Uterus (tissue), 4 donors: ENCODE data around the gene OR52N4. TPM values are rescaled to one million over a fixed set of nuclear protein-coding genes. Genes with fewer than 3 reads are reported as not detected.

Experiments used
- DNase-seq, 2 donors: peaks; one replicate each; pipeline ENCODE4 v3.0.0-alpha.2; 2019 to 2020
- H3K27ac ChIP-seq, 2 donors: fragments of 200-600 bp; sonication (generic); 1 replicate in 1 of 2; 2 replicates in 1 of 2; pipeline ENCODE4 v1.5.1; 2016 to 2018
- H3K27me3 ChIP-seq, 2 donors: fragments of 200-600 bp; sonication (generic); one replicate each; pipeline ENCODE4 v1.5.1; 2018 to 2019; ENCODE audit warnings: control low read depth in 1 of 2
- H3K36me3 ChIP-seq, 2 donors: fragments of 200-600 bp; sonication (generic); one replicate each; pipeline ENCODE4 v1.5.1; 2019; ENCODE audit warnings: control low read depth in 1 of 2
- H3K4me1 ChIP-seq, 2 donors: fragments of 200-600 bp; sonication (generic); one replicate each; pipeline ENCODE4 v1.5.1; 2018 to 2019; ENCODE audit warnings: control low read depth in 1 of 2
- H3K4me3 ChIP-seq, 2 donors: fragments of 200-600 bp; sonication (generic); 1 replicate in 1 of 2; 2 replicates in 1 of 2; pipeline ENCODE4 v1.5.1; 2018 to 2019; ENCODE audit warnings: mild to moderate bottlenecking in 1 of 2
- H3K9me3 ChIP-seq, 2 donors: fragments of 200-600 bp; sonication (generic); one replicate each; pipeline ENCODE4 v1.5.1; 2019; ENCODE audit warnings: control low read depth in 1 of 2
- POLR2A ChIP-seq, 2 donors: fragments of 450-650 bp; IDR thresholded peaks; one replicate each; pipeline ENCODE4 v1.6.1; 2016; ENCODE audit warnings: antibody characterized with exemption in 2 of 2, mild to moderate bottlenecking in 1 of 2, moderate library complexity in 1 of 2
- intact Hi-C: fragments of 100-400 bp; cut with DNase I; formaldehyde crosslinking; loops from one replicate; pipeline ENCODE4 v1.15.1; 2023; ENCODE audit warnings: low total_unique reads
- total RNA-seq, 4 donors: library from RNA; depleted of rRNA in 3 of 4; stranded (reverse); fragments of >200 nt in 3 of 4; gene quantifications; one replicate each; pipeline versions ENCODE4 v1.1.0 to v1.2.4, GENCODE V29; 2014 to 2023
- TF ChIP-seq, protein P1 (sequence below), 4 experiments: fragments of 200-600 bp in 2 of 4; fragments of 450-650 bp in 2 of 4; sonication (generic) in 2 of 4; IDR thresholded peaks; one replicate each; pipeline ENCODE4 v1.5.1; 2016 to 2019; ENCODE audit warnings: antibody characterized with exemption in 4 of 4, mild to moderate bottlenecking in 2 of 4, moderate library complexity in 1 of 4
- donor health status: DM: yes; HTN: yes; CAD: no.

Gene OR52N4
- total RNA-seq, 4 donors from 2014 or later = 1.9 TPM; not detected in 3

DNA sequence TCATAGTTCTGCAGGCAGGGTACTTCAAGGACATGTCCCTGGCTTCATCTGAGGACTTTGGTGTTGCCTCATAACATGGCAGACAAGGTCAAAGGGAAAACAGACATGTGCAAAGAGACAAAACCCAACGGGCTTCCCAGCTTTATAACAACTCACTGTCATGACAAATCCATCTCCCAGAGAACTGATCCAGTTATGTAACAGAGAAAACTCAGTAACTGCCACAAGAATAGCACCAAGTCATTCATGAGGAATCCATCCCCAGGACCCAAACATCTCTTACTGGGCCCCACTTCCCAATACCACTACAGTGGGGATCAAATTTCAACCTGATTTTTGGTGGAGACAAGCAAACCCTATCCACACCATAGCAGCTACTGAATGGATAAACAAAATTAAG lies 13.0 kb downstream of the OR52N4 start:
- Histone ChIP-seq H3K4me3 (no peak overlapping the region), H3K9me3 (no peaks in the 10 kb centered on the region), H3K27me3 (no peaks in the 10 kb centered on the region), H3K4me1 (no peaks in the 10 kb centered on the region), H3K27ac (no peak overlapping the region), H3K36me3 (no peaks in the 10 kb centered on the region)
- no peak for DNase-seq
- TF ChIP-seq, protein P1, sequence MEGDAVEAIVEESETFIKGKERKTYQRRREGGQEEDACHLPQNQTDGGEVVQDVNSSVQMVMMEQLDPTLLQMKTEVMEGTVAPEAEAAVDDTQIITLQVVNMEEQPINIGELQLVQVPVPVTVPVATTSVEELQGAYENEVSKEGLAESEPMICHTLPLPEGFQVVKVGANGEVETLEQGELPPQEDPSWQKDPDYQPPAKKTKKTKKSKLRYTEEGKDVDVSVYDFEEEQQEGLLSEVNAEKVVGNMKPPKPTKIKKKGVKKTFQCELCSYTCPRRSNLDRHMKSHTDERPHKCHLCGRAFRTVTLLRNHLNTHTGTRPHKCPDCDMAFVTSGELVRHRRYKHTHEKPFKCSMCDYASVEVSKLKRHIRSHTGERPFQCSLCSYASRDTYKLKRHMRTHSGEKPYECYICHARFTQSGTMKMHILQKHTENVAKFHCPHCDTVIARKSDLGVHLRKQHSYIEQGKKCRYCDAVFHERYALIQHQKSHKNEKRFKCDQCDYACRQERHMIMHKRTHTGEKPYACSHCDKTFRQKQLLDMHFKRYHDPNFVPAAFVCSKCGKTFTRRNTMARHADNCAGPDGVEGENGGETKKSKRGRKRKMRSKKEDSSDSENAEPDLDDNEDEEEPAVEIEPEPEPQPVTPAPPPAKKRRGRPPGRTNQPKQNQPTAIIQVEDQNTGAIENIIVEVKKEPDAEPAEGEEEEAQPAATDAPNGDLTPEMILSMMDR (IDR thresholded peaks at IDR 0.05) = no peak
- no peak for TF ChIP-seq POLR2A (IDR thresholded peaks at IDR 0.05)
- intact Hi-C loops = no loop called here

DNA sequence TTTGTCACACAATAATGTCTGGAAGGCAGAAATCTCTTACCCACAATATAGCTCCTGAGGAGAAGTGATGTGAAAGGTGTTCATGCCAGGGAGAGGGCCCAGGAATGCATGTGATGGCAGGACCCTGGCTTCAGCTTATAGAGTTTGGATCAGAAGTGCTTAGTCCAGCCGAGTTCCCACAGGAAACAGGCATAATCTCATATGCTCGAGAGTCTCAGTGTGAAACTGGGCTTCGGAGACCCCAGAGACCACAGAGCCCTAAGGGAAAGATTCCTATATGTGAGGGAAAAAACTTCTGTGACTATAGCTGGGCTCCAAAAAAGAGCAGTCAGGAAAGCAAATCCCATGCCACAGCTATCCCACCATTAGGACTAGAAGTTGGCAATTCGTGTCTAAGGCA lies 29.2 kb downstream of the OR52N4 start, which contains the start of gene OR52N5:
TSS of gene OR52N5 (minus strand) at position 101 of the 400 bp plus-strand sequence. CDS start 4,721 bp downstream, outside the sequence.
- no peak within 1 kb of the TSS for H3K27ac ChIP-seq
- no peaks in the 10 kb centered on the region for H3K9me3 ChIP-seq
- no peaks in the 10 kb centered on the region for H3K4me1 ChIP-seq
- intact Hi-C loops = no loop called here
- TF ChIP-seq, protein P1 (IDR thresholded peaks at IDR 0.05) = no peak
- no peak for TF ChIP-seq POLR2A (IDR thresholded peaks at IDR 0.05)
- H3K36me3 ChIP-seq = no peaks in the 10 kb centered on the region
- no peaks in the 10 kb centered on the region for H3K27me3 ChIP-seq
- H3K4me3 ChIP-seq = no peak within 1 kb of the TSS
- DNase-seq = no peak

DNA sequence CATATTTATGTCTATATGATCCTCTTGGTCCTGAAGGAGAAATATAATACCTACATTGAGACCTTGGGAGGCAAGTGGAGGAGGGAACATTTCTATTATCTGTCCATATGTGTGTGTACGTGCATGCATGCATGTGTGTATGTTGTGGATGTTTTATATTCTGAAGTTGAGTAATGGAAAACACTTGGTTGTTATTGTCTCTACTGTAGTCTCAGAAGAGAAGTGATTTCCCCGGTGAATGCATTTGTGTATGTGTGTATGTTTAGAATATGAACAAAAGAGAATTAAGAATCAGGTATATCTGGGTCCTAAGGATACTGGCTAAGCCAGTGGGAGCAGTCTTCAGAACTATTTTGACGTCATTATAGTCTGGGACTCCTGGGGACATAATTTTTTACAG lies 37.1 kb downstream of the OR52N4 start, which contains the start of gene OR52N1:
TSS of gene OR52N1 (minus strand) at position 101 of the 400 bp plus-strand sequence. CDS start 2,449 bp downstream, outside the sequence.
- H3K27ac ChIP-seq = no peak within 1 kb of the TSS
- DNase-seq = no peak
- no peak for TF ChIP-seq POLR2A (IDR thresholded peaks at IDR 0.05)
- TF ChIP-seq, protein P1 (IDR thresholded peaks at IDR 0.05) = no peak
- H3K4me3 ChIP-seq = no peak within 1 kb of the TSS
- intact Hi-C loops = no loop called here
- H3K9me3 ChIP-seq = no peaks in the 10 kb centered on the region
- H3K36me3 ChIP-seq = no peaks in the 10 kb centered on the region
- H3K4me1 ChIP-seq = no peaks in the 10 kb centered on the region
- H3K27me3 ChIP-seq = no peaks in the 10 kb centered on the region

DNA sequence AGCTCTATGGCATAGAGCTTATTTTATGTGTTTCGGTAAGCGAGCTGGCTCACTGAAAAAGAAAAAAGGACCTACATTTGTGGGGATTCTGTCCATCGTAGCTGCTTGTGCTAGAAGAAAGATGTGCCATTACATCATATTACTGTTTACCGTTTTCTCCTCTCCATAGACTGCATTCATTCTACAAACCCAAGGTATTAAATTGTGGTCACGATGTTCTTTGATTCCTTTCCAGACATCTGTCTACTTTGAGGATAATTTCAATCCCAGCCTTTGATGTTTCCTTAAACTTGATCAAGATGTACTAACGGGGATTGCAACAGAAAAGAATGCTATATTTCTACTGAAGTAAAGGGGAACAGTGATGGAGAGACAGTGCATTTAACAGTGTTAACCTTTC lies 42.5 kb downstream of the OR52N4 start:
- H3K9me3 ChIP-seq = no peaks in the 10 kb centered on the region
- no peaks in the 10 kb centered on the region for H3K27me3 ChIP-seq
- TF ChIP-seq, protein P1 (IDR thresholded peaks at IDR 0.05) = no peak
- no peak for TF ChIP-seq POLR2A (IDR thresholded peaks at IDR 0.05)
- no peak for DNase-seq
- no peak overlapping the region for H3K27ac ChIP-seq
- H3K36me3 ChIP-seq = no peaks in the 10 kb centered on the region
- no peak overlapping the region for H3K4me3 ChIP-seq
- no peaks in the 10 kb centered on the region for H3K4me1 ChIP-seq
- intact Hi-C loops = no loop called here

DNA sequence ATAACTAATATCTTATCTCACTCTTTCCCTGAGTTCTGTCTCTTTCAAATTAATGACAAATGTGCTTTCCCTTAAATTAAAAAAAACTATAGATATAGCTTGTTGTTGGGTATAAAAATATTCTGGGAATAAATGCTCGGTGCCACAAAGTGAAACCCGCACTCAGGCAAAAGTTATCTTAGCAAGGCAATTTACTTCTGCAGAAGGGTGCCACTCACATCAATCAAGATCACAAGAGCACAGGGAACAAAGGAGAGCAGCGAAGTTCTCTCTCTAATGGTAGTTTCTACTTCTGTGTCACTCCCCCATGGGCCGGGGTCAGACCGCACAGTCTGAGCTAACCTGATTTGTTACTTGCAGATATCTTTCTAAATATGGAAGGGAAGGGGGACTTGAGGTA lies 49.9 kb downstream of the OR52N4 start:
- Histone ChIP-seq H3K36me3 (no peaks in the 10 kb centered on the region), H3K27ac (no peak overlapping the region), H3K27me3 (no peaks in the 10 kb centered on the region), H3K4me1 (no peaks in the 10 kb centered on the region), H3K9me3 (no peaks in the 10 kb centered on the region), H3K4me3 (no peak overlapping the region)
- intact Hi-C loops = no loop called here
- no peak for DNase-seq
- TF ChIP-seq POLR2A (IDR thresholded peaks at IDR 0.05) = no peak
- TF ChIP-seq, protein P1 (IDR thresholded peaks at IDR 0.05) = no peak

Other genes with a start within 250 kb of the OR52N4 start
- 1 to 10 TPM in 3 of 4 donors, under 1 TPM in 1; 0.29 to 2.2 (median 1.4) TPM for gene UBQLN3, start 244.3 kb upstream of the OR52N4 start, total RNA-seq
- gene UBQLNL, start 237.5 kb upstream of the OR52N4 start, total RNA-seq = 10 to 100 TPM in 1 of 4 donors, 1 to 10 TPM in 3; 1.0 to 10.8 (median 4.7) TPM
- gene OR52H1, start 205.7 kb upstream of the OR52N4 start, total RNA-seq = 10 to 100 TPM in 1 of 4 donors, 1 to 10 TPM in 2, not detected in 1; 2.1 to 13.8 (median 2.1) TPM
- not detected for gene OR52B6, start 173.4 kb upstream of the OR52N4 start, total RNA-seq
- 10 to 100 TPM in 1 of 4 donors, 1 to 10 TPM in 3; 4.3 to 11.5 (median 7.2) TPM for gene TRIM6, start 157.6 kb upstream of the OR52N4 start, total RNA-seq
- 10 to 100 TPM in 1 of 4 donors, 1 to 10 TPM in 3; 1.5 to 12.2 (median 6.0) TPM for gene TRIM34, start 129.2 kb upstream of the OR52N4 start, total RNA-seq
- gene TRIM5, start 69.2 kb upstream of the OR52N4 start, total RNA-seq = 10 to 100 TPM in 3 of 4 donors, 1 to 10 TPM in 1; 4.4 to 50.4 (median 37.4) TPM
- gene TRIM22, start 64.5 kb upstream of the OR52N4 start, total RNA-seq = 10 to 100 TPM; 10.9 to 64.8 (median 25.4) TPM
- under 1 TPM in 1 of 4 donors, not detected in 3; 0.79 TPM for gene OR56B1, start 17.8 kb upstream of the OR52N4 start, total RNA-seq
- gene OR52N5, start 29.1 kb downstream of the OR52N4 start, total RNA-seq = under 1 TPM in 1 of 4 donors, not detected in 3; 0.14 TPM
- gene OR52N1, start 37.0 kb downstream of the OR52N4 start, total RNA-seq = under 1 TPM in 1 of 4 donors, not detected in 3; 0.07 TPM
- not detected for gene OR52N2, start 54.7 kb downstream of the OR52N4 start, total RNA-seq
- gene OR52E6, start 87.7 kb downstream of the OR52N4 start, total RNA-seq = not detected
- not detected for gene OR52E8, start 103.4 kb downstream of the OR52N4 start, total RNA-seq
- not detected for gene OR52E4, start 126.4 kb downstream of the OR52N4 start, total RNA-seq
- not detected for gene OR52E5, start 139.0 kb downstream of the OR52N4 start, total RNA-seq
- gene OR56A3, start 188.0 kb downstream of the OR52N4 start, total RNA-seq = not detected
- not detected for gene OR56A5, start 214.3 kb downstream of the OR52N4 start, total RNA-seq
- not detected for gene OR52L1, start 232.7 kb downstream of the OR52N4 start, total RNA-seq